ENCODE results near the gene BACH2. TPM values are rescaled to one million over a fixed set of nuclear protein-coding genes. Genes with fewer than 3 reads are reported as not detected.

The BACH2 gene
- polyA plus RNA-seq, 2 donors: 0.24 to 0.26 TPM

DNA sequence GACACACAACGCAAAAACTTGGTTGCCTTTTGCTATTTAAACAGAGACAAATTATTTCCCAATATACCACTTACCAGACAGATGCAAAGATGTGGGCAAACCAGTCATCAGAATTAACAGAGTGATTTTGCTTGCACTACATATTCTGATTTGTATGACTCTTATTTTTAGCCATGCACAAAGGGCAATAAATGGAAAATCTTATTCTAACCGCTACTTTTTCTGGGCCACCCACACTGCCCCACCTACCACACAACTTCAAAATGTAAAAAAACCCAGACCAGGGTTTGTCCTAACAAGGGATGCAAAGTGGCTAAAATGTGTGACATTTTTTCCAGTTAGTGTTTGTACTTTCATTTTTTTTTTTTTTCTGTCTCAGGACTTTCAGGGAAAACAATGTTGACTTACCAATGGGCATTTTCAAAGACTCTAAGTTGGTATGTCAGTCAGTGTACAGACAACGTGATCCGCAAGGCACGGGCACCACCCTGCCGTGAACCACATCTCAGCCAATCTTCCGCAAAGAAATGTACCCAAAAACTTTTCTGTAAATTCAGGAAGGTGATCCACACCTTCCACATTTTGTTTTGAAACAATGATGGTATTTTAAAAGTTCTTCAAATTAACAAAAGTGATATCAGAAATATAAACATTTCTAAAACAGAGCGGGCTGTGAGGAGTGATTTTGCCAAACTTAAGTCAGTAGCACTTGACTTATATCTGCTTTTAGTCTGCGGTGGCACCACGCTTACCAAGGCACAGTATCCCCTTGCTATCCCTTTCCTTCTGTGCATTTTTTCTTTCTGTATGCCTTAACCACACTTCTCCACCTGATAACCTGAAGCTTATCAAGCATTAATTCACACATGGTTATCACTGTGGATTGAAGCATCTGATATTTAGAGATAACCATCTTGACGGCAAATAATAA lies 216.8 kb downstream of the BACH2 start:
- Histone ChIP-seq H3K27me3 (ENCODE audit: control insufficient read depth in 1 of 2, insufficient read depth in 2 of 2, low read length in 2 of 2) (no peaks in the 10 kb centered on the region), H3K36me3 (ENCODE audit: control insufficient read depth in 2 of 2, insufficient read depth in 2 of 2, low read length in 1 of 2) (no peaks in the 10 kb centered on the region), H3K4me3 (ENCODE audit: low read depth in 1 of 2, low read length in 2 of 2) (no peak overlapping the region), H3K27ac (ENCODE audit: low read depth in 2 of 2, low read length in 1 of 2) (no peak overlapping the region), H3K9me3 (ENCODE audit: control insufficient read depth in 2 of 2, insufficient read depth in 1 of 2, low read depth in 1 of 2, low read length in 1 of 2) (no peaks in the 10 kb centered on the region), H3K4me1 (ENCODE audit: control insufficient read depth in 2 of 2, insufficient read depth in 2 of 2, low read length in 1 of 2) (no peaks in the 10 kb centered on the region)
- WGBS, 2 donors: 84 to 86% methylated on average over 11 of the region's 11 CpGs

DNA sequence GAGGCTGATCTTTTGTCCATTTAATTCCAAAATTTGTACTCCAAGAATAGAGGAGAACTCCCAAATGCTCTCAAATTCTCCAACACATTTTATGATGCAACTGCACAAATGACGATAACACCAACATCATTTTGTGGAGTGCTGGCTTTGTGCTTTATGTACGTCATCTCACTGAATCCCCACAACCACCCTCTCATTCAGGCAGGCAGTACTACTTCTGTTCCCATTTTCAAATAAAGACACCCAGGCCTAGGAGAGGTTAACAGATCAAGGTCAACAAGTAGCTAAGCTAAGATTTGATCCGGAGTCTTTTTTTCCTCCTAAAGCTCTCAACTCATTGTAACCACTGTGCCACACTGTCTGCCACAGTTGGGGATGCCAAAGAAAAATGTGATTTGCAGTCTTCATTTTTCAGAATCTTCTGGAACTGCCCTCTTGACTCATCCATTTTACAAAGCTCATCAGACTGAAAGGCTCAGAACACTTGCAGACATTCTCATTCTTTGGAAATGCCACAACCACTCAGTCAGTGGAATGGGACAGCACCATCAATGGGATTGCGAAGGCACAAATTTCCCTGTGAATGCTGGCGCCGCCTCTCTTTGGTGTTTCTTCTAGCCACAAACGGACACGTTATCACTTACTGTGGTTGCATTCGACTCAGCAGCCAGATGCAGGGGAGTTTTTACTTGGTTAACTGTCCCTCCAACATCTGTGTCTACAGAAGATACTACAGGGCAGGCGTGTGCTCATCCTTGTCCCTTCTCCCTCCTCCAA lies 217.9 kb downstream of the BACH2 start:
- H3K9me3 ChIP-seq (ENCODE audit: control insufficient read depth in 2 of 2, insufficient read depth in 1 of 2, low read depth in 1 of 2, low read length in 1 of 2): no peaks in the 10 kb centered on the region
- 80 to 83% methylated on average over 10 of the region's 10 CpGs for WGBS, 2 donors
- no peaks in the 10 kb centered on the region for H3K27me3 ChIP-seq (ENCODE audit: control insufficient read depth in 1 of 2, insufficient read depth in 2 of 2, low read length in 2 of 2)
- no peaks in the 10 kb centered on the region for H3K4me1 ChIP-seq (ENCODE audit: control insufficient read depth in 2 of 2, insufficient read depth in 2 of 2, low read length in 1 of 2)
- no peaks in the 10 kb centered on the region for H3K36me3 ChIP-seq (ENCODE audit: control insufficient read depth in 2 of 2, insufficient read depth in 2 of 2, low read length in 1 of 2)
- no peak overlapping the region for H3K4me3 ChIP-seq (ENCODE audit: low read depth in 1 of 2, low read length in 2 of 2)
- no peak overlapping the region for H3K27ac ChIP-seq (ENCODE audit: low read depth in 2 of 2, low read length in 1 of 2)

DNA sequence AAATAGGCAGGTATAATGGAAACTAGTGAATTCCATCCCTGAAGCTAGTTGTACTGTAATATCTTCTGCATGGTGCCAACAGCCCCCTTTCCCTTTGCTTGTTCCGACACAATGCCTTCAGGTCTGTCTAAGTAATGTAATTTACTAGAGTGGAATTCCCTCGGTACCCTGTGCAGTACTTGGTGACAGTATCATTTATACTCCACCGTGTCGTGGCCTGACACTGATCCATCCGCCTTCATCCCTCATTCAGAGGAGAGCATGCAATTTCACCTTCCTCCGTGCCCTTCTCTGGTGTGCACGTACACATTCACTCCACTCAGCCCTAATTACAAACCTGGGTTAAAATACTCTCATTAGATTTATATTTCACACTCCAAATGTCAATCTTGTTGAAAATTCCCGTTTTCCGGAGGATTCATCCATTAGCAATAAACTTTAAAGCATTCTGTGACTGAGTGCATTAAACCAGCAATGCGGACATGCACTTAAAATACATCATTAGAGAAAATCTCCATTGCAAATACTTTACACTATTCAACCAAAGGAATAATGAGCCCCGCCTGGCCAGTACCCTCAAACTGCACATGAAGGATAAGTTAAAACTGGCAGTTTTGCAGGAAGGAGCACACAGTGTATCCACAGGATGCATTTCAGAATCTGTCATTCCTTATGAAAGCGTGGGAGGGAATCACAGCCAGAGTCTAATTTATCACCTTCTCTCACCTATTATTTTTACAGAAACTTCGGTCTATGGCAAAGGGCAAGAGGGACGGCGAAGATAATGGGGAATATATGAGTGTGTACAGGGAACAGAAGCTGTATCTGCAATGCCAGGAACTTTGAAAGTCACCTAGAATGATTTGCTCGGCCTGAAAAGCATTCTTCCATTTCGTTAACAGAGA lies 219.9 kb downstream of the BACH2 start:
- Histone ChIP-seq H3K36me3 (ENCODE audit: control insufficient read depth in 2 of 2, insufficient read depth in 2 of 2, low read length in 1 of 2) (no peaks in the 10 kb centered on the region), H3K27me3 (ENCODE audit: control insufficient read depth in 1 of 2, insufficient read depth in 2 of 2, low read length in 2 of 2) (no peaks in the 10 kb centered on the region), H3K27ac (ENCODE audit: low read depth in 2 of 2, low read length in 1 of 2) (no peak overlapping the region), H3K9me3 (ENCODE audit: control insufficient read depth in 2 of 2, insufficient read depth in 1 of 2, low read depth in 1 of 2, low read length in 1 of 2) (no peaks in the 10 kb centered on the region), H3K4me3 (ENCODE audit: low read depth in 1 of 2, low read length in 2 of 2) (no peak overlapping the region), H3K4me1 (ENCODE audit: control insufficient read depth in 2 of 2, insufficient read depth in 2 of 2, low read length in 1 of 2) (no peaks in the 10 kb centered on the region)
- 89 to 93% methylated on average over 17 of the region's 17 CpGs for WGBS, 2 donors

GRCh38 chr6:90074161-90074850 lies 222.3 kb downstream of the BACH2 start:
- Histone ChIP-seq H3K36me3 (ENCODE audit: control insufficient read depth in 2 of 2, insufficient read depth in 2 of 2, low read length in 1 of 2) (no peaks in the 10 kb centered on the region), H3K4me3 (ENCODE audit: low read depth in 1 of 2, low read length in 2 of 2) (no peak overlapping the region), H3K27me3 (ENCODE audit: control insufficient read depth in 1 of 2, insufficient read depth in 2 of 2, low read length in 2 of 2) (no peaks in the 10 kb centered on the region), H3K4me1 (ENCODE audit: control insufficient read depth in 2 of 2, insufficient read depth in 2 of 2, low read length in 1 of 2) (no peaks in the 10 kb centered on the region), H3K9me3 (ENCODE audit: control insufficient read depth in 2 of 2, insufficient read depth in 1 of 2, low read depth in 1 of 2, low read length in 1 of 2) (no peaks in the 10 kb centered on the region), H3K27ac (ENCODE audit: low read depth in 2 of 2, low read length in 1 of 2) (no peak overlapping the region)
- whole genome bisulfite sequencing, 2 donors: 90 to 93% methylated on average over 6 of the region's 6 CpGs

DNA sequence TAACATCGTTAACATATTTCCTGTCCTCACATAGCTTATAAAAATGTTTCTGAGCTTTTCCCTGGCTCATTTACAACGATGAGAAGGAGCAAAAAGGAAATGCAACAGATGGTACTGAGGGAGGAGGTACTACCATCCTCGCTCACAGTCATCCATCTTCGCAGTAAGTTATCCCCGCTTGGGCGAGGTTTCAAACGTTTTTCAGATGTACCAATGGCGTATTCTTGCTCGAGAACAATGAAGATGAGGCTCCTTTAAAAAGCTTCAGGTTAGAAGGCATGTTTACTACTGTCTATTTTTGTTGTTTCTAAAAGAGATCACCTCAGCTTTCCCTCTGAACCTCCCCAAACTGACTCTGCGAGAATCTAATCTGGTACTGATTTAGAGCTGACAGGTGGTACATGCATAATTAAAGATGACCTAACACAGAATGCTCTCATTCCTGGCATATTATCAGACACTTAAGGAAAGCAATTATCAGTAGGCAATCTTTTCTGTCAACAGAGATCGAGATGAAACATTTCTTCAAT lies 223.6 kb downstream of the BACH2 start:
- H3K36me3 ChIP-seq (ENCODE audit: control insufficient read depth in 2 of 2, insufficient read depth in 2 of 2, low read length in 1 of 2): no peaks in the 10 kb centered on the region
- no peak overlapping the region for H3K4me3 ChIP-seq (ENCODE audit: low read depth in 1 of 2, low read length in 2 of 2)
- 65 to 68% methylated on average over 11 of the region's 11 CpGs for WGBS, 2 donors

GRCh38 chr6:90072501-90072900 lies 224.1 kb downstream of the BACH2 start:
- Histone ChIP-seq H3K27ac (ENCODE audit: low read depth in 2 of 2, low read length in 1 of 2) (no peak overlapping the region), H3K36me3 (ENCODE audit: control insufficient read depth in 2 of 2, insufficient read depth in 2 of 2, low read length in 1 of 2) (no peaks in the 10 kb centered on the region), H3K4me1 (ENCODE audit: control insufficient read depth in 2 of 2, insufficient read depth in 2 of 2, low read length in 1 of 2) (no peaks in the 10 kb centered on the region), H3K4me3 (ENCODE audit: low read depth in 1 of 2, low read length in 2 of 2) (no peak overlapping the region), H3K9me3 (ENCODE audit: control insufficient read depth in 2 of 2, insufficient read depth in 1 of 2, low read depth in 1 of 2, low read length in 1 of 2) (no peaks in the 10 kb centered on the region), H3K27me3 (ENCODE audit: control insufficient read depth in 1 of 2, insufficient read depth in 2 of 2, low read length in 2 of 2) (no peaks in the 10 kb centered on the region)
- WGBS, 2 donors: 61 to 62% methylated on average over 3 of the region's 3 CpGs

More for the DNA sequence above, 223.6 kb downstream of the BACH2 start:
- no peaks in the 10 kb centered on the region for H3K27me3 ChIP-seq (ENCODE audit: control insufficient read depth in 1 of 2, insufficient read depth in 2 of 2, low read length in 2 of 2)
- H3K9me3 ChIP-seq (ENCODE audit: control insufficient read depth in 2 of 2, insufficient read depth in 1 of 2, low read depth in 1 of 2, low read length in 1 of 2): no peaks in the 10 kb centered on the region
- H3K4me1 ChIP-seq (ENCODE audit: control insufficient read depth in 2 of 2, insufficient read depth in 2 of 2, low read length in 1 of 2): no peaks in the 10 kb centered on the region
- H3K27ac ChIP-seq (ENCODE audit: low read depth in 2 of 2, low read length in 1 of 2): no peak overlapping the region

- Histone ChIP-seq H3K36me3 (ENCODE audit: control insufficient read depth in 2 of 2, insufficient read depth in 2 of 2, low read length in 1 of 2) (no peaks in the 10 kb centered on the region), H3K4me1 (ENCODE audit: control insufficient read depth in 2 of 2, insufficient read depth in 2 of 2, low read length in 1 of 2) (no peaks in the 10 kb centered on the region), H3K4me3 (ENCODE audit: low read depth in 1 of 2, low read length in 2 of 2) (no peak overlapping the region), H3K9me3 (ENCODE audit: control insufficient read depth in 2 of 2, insufficient read depth in 1 of 2, low read depth in 1 of 2, low read length in 1 of 2) (no peaks in the 10 kb centered on the region), H3K27ac (ENCODE audit: low read depth in 2 of 2, low read length in 1 of 2) (no peak overlapping the region), H3K27me3 (ENCODE audit: control insufficient read depth in 1 of 2, insufficient read depth in 2 of 2, low read length in 2 of 2) (no peaks in the 10 kb centered on the region)
- 78 to 82% methylated on average over 12 of the region's 12 CpGs for WGBS, 2 donors
These were observed 227.7 kb downstream of the BACH2 start for GRCh38 chr6:90068703-90069523.

DNA sequence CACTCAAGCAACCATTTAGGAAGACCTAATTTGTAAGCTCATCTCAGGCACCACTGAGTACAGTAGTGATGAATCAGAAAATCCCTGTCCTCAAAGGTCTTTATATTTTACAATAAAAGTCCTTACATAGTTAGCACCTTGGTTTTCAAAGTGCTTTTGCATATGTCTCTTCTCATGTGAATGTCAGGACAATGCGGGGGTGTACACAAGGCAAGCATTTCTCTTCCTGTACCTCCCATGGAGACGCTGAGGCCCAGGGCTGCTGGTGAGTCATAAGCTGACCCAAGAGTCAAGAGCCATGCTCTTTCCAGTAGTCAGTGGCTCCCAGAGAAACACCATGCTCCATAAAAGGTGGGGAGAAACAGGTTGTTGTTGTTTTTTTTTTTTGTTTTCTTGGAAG lies 228.4 kb downstream of the BACH2 start:
- H3K4me1 ChIP-seq (ENCODE audit: control insufficient read depth in 2 of 2, insufficient read depth in 2 of 2, low read length in 1 of 2): no peaks in the 10 kb centered on the region
- no peaks in the 10 kb centered on the region for H3K36me3 ChIP-seq (ENCODE audit: control insufficient read depth in 2 of 2, insufficient read depth in 2 of 2, low read length in 1 of 2)
- no peak overlapping the region for H3K4me3 ChIP-seq (ENCODE audit: low read depth in 1 of 2, low read length in 2 of 2)
- no peaks in the 10 kb centered on the region for H3K27me3 ChIP-seq (ENCODE audit: control insufficient read depth in 1 of 2, insufficient read depth in 2 of 2, low read length in 2 of 2)
- WGBS, 2 donors: 53 to 69% methylated on average over 2 of the region's 2 CpGs
- H3K9me3 ChIP-seq (ENCODE audit: control insufficient read depth in 2 of 2, insufficient read depth in 1 of 2, low read depth in 1 of 2, low read length in 1 of 2): no peaks in the 10 kb centered on the region
- H3K27ac ChIP-seq (ENCODE audit: low read depth in 2 of 2, low read length in 1 of 2): no peak overlapping the region

Data from esophagus (tissue), 2 donors.